ENCODE measurements around the gene NFKBIE. TPM values are rescaled to one million over a fixed set of nuclear protein-coding genes. Genes with fewer than 3 reads are reported as not detected.

Gene NFKBIE
- total and polyA plus RNA-seq, 2 of the 13 experiments (the other 11 are each of a cell fraction or from before 2014, with no cell fraction given) = 6.7 to 14.5 TPM

GRCh38 chr6:44275271-44275748, 10.0 kb upstream of the NFKBIE start:
- no peak overlapping the region for H3K27ac ChIP-seq (ENCODE audit: extremely low read length, insufficient read depth, low read length)
- H3K4me3 ChIP-seq (replicated peaks in 1 of 3; ENCODE audit: insufficient read depth in 1 of 3, low read depth in 2 of 3, low read length in 3 of 3) = peak overlapping the region in 2 of 3 experiments; percentile 13 to 62; a peak in 2 of 6 replicates
- no peaks in the 10 kb centered on the region for H3K9me3 ChIP-seq (ENCODE audit: low read length)
- no peaks in the 10 kb centered on the region for H3K79me2 ChIP-seq (ENCODE audit: insufficient read depth, low read length)
- no peak for FAIRE-seq
- in situ Hi-C loops (cut with HindIII; ENCODE audit: extremely low pct_ligation_motif_present, low pct_unique_long_range_greater_than_20kb) = no loop called here
- ATAC-seq = no peak
- BruUV-seq (replicated peaks) = no TSS peak
- 83% methylated on average over 55 of the region's 59 CpGs for WGBS (ENCODE audit: low lambda C conversion rate)
- H3K4me2 ChIP-seq (ENCODE audit: low read depth, low read length) = peak overlapping the region; percentile 69
- H3K9ac ChIP-seq (ENCODE audit: insufficient read depth, low read depth, low read length) = no peak overlapping the region
- no peak for DNase-seq (ENCODE audit: low spot score)
- H2AFZ ChIP-seq (ENCODE audit: low read length) = no peak overlapping the region
- CTCF ChIA-PET (ENCODE audit: low intra/inter-chr PET ratio, low total read pairs) = no interaction called here
- no peaks in the 10 kb centered on the region for H3K36me3 ChIP-seq (replicated peaks in 1 of 2; ENCODE audit: control insufficient read depth in 1 of 2, insufficient read depth in 2 of 2, low read length in 2 of 2)
- H3K27me3 ChIP-seq (ENCODE audit: control insufficient read depth in 1 of 2, insufficient read depth in 2 of 2, low read length in 2 of 2) = peaks cover 40 to 89% of the 10 kb centered on the region in 2 experiments
- peaks cover 28% of the 10 kb centered on the region for H3K4me1 ChIP-seq (ENCODE audit: insufficient read depth, low read length)
- intact Hi-C loops (cut with micrococcal nuclease; ENCODE audit: unreplicated experiment) = no loop called here
- H4K20me1 ChIP-seq (ENCODE audit: insufficient read depth, low read length) = peaks cover 3% of the 10 kb centered on the region; the same call in 1 of the 2 replicates
- POLR2A ChIA-PET = interaction anchor here (0.7 to 1.5 kb wide), 4 partner anchors 13 to 28 kb away, joined by 3 to 5 read pairs (median 4); partner anchors contain the start of gene HSP90AB1
- TF ChIP-seq ZNF709 (CRISPR knock-in tag; IDR thresholded peaks at IDR 0.05) (peak; percentile 74; the same call in 1 of the 2 replicates), STAT6 (CRISPR knock-in tag; IDR thresholded peaks at IDR 0.05; ENCODE audit: borderline replicate concordance) (no peak), LBX2 (CRISPR knock-in tag; IDR thresholded peaks at IDR 0.05; ENCODE audit: borderline replicate concordance) (no peak), CBFB (CRISPR knock-in tag; IDR thresholded peaks at IDR 0.05) (0 out of 2 replicates have a peak, but pooled peaks have one; percentile 22), ATAD3A (CRISPR knock-in tag; IDR thresholded peaks at IDR 0.05) (no peak), ZNF446 (CRISPR knock-in tag; IDR thresholded peaks at IDR 0.05) (peak; percentile 44; the same call in 1 of the 2 replicates), ZNF225 (CRISPR knock-in tag; IDR thresholded peaks at IDR 0.05) (no peak), CHCHD3 (CRISPR knock-in tag; IDR thresholded peaks at IDR 0.05) (0 out of 2 replicates have a peak, but pooled peaks have one; percentile 76), GZF1 (CRISPR knock-in tag; IDR thresholded peaks at IDR 0.05) (no peak), ZNF317 (CRISPR knock-in tag; IDR thresholded peaks at IDR 0.05) (no peak), SP4 (CRISPR knock-in tag; IDR thresholded peaks at IDR 0.05) (0 out of 2 replicates have a peak, but pooled peaks have one; percentile 51), GABPB1 (CRISPR knock-in tag; IDR thresholded peaks at IDR 0.05) (0 out of 2 replicates have a peak, but pooled peaks have one; percentile 37), CENPT (CRISPR knock-in tag; IDR thresholded peaks at IDR 0.05; ENCODE audit: low read depth) (0 out of 2 replicates have a peak, but pooled peaks have one; percentile 4), ZKSCAN5 (CRISPR knock-in tag; IDR thresholded peaks at IDR 0.05) (no peak), TEAD2 (CRISPR knock-in tag; IDR thresholded peaks at IDR 0.05) (no peak), BHLHE40 (IDR thresholded peaks at IDR 0.05; ENCODE audit: low read length) (no peak), RBAK (CRISPR knock-in tag; IDR thresholded peaks at IDR 0.05) (no peak), ZNF24 (IDR thresholded peaks at IDR 0.05) (no peak), HNF4G (IDR thresholded peaks at IDR 0.05; ENCODE audit: borderline replicate concordance, low read depth, low read length) (no peak), HNF4G (CRISPR knock-in tag; IDR thresholded peaks at IDR 0.05; ENCODE audit: borderline replicate concordance, low read depth) (no peak)
- TF ChIP-seq, protein P1, sequence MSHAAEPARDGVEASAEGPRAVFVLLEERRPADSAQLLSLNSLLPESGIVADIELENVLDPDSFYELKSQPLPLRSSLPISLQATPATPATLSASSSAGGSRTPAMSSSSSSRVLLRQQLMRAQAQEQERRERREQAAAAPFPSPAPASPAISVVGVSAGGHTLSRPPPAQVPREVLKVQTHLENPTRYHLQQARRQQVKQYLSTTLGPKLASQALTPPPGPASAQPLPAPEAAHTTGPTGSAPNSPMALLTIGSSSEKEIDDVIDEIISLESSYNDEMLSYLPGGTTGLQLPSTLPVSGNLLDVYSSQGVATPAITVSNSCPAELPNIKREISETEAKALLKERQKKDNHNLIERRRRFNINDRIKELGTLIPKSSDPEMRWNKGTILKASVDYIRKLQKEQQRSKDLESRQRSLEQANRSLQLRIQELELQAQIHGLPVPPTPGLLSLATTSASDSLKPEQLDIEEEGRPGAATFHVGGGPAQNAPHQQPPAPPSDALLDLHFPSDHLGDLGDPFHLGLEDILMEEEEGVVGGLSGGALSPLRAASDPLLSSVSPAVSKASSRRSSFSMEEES (CRISPR knock-in tag; IDR thresholded peaks at IDR 0.05) = no peak
- TF ChIP-seq, protein P2, sequence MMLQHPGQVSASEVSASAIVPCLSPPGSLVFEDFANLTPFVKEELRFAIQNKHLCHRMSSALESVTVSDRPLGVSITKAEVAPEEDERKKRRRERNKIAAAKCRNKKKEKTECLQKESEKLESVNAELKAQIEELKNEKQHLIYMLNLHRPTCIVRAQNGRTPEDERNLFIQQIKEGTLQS (CRISPR knock-in tag; IDR thresholded peaks at IDR 0.05) = no peak

All from HepG2 (cell line).